IPS-NIHi11 (cell line): Measurements from ENCODE around the gene PARD3.
"Not testable (repeated sequence)": the region's sequence is repeated elsewhere in the genome, so short reads cannot be mapped to it uniquely, and the experiment has no call there.

Experiments used
- DNase-seq: peaks from one replicate; pipeline ENCODE4 v3.0.0; 2012; ENCODE audit warnings: mixed read lengths, low spot score

Gene PARD3

DNA sequence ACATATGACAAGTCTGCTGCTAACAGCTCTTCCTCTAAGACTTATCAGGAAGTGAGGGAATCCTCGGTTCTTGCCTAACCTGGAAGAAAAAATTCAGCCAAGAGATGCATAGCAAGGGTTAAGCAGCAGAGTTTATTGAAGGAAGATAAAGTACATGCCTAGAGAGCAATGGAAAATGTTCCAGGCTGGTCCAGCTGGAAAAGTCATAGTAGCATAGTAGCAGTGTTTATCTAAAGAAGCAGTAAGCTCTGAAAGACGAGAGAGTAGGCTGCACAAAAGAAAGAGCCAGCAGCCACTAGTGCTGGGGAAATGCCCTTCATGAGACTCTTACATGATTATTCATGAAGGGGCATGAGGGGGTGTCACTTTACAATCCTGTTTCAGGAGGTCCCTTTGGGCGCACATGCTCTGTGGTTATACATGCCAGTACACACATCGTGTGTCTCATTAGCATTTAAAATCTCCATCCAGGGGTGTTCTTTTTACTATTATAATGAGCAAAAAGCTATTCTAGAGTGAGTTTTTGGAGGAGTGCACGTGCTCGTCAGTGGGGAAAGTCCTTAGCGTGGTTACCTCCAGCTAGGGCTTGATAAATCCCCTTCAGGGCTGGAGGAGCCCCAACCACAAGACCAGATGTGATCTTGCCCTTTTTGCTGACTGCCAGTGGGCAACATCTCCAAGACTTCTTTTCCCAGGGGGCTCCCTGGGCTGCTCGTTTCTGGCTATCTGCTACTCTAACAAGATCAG, 716.1 kb downstream of the PARD3 start:
- no peak for DNase-seq

DNA sequence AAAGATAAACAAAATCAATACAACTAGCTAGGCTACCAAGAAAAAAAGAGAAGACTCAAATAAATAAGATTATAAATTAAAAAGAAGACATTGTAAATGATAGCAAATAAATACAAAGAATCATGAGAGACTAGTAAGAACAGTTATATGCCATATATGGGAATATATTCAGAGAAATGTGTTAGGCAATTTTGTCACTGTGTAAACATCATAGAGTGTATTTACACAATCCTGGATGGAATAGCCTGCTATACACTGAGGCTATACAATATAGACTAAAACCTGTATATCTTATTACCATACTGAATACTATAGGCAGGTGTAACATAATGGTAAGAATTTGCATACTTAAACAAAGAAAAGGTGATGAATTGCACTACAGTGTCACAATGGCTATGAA, 717.4 kb downstream of the PARD3 start:
- DNase-seq = no peak

DNA sequence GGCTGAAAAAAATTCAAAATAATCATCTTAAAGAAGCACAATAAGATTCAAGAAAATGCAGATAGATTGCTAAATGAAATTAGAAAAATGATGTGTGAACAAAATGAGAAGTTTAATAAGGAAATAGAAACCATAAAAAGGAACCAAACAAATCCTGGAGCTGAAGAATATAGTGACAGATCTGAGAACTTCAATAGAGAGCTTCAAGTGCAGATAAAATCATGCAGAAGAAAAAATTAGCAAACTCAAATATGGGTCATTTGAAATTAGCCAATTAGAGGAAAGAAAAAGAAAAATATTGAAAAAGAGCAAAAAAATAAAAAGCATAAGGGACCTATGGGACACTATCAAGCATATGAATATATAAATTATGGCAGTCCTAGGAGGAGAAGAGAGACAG, 720.1 kb downstream of the PARD3 start:
- no peak for DNase-seq

GRCh38 chr10:34094146-34094696, 720.9 kb downstream of the PARD3 start:
- DNase-seq = no peak

DNA sequence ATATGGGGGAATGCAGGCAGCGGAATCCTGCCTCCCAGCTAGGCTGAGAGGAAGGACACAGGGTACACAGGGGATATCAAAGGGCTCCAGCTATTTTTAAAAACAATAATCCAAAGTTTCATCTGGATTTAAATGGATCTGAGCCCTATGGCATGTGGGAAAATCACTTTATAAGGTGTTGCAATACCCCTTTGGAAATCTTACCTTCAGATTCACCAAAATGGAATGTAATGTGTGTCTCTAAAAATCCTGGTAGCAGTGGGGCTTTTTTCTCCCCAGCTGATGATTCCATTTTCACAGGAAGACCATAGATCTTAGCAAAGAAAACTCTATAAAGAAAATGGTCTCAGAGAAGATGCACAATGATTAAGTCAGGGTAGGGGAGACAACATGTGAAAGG, 722.2 kb downstream of the PARD3 start:
- DNase-seq = no peak

DNA sequence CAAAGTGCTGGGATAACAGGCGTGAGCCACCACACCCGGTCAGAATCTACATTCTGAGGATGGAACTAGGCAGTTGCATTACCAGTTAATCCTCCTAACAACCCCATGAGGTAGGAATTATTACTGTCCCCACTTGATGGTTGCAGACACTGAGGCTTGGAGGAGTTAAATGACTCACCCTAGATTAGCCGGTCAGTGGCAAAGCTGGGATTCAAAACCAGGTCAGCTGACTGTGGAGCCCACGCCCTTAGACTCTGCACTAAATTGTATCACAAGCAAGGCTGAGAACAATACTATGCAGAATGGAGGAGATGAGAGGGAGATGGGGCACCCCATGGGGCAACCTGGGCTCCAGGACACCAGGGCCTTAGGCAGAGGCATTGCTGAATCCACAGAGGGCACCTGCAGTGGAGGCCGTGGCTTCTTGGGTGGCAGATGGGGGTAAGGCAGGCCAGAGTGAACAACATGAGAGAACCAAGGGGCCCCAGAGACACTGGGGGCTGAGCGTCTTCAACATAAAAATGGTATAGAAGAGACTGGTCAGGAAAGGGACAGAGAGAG, 723.4 kb downstream of the PARD3 start:
- no peak for DNase-seq

DNA sequence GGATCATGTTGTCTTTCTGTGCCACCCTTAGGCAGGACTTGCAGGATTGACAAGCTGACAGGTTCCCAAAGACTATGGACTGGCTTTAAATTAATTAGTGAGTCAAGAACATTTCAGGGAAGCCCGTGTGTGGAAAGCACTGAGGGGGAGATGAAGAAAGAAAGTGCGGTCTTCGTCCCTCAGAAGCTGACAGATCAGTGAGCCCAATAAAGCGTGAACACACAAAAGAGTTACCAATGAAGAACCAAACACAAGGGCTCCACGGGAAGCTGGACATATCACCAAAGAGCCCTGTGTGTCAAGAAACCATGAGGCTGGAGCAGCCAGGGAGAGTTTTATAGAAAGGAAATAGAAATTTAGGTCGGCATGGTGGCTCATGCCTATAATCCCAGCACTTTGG, 725.8 kb downstream of the PARD3 start:
- no peak for DNase-seq

- no peak for DNase-seq
These were observed 726.8 kb downstream of the PARD3 start for GRCh38 chr10:34088208-34088794.

DNA sequence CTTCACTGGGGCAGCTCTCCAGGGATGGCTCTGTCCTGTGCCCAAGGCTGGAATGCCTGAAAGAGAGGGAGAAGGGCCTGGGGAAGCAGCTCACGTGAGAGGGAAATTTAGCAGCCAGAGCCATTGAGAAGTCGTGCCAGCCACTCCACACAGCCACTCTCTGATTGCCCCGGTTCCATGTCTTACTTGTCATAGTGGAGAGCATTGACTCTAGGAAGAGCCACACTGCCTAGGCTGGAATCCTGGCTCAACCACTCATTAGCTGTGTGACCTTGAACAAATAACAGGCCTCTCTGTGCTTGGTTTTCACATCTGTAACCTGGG, 728.0 kb downstream of the PARD3 start:
- DNase-seq = no peak

DNA sequence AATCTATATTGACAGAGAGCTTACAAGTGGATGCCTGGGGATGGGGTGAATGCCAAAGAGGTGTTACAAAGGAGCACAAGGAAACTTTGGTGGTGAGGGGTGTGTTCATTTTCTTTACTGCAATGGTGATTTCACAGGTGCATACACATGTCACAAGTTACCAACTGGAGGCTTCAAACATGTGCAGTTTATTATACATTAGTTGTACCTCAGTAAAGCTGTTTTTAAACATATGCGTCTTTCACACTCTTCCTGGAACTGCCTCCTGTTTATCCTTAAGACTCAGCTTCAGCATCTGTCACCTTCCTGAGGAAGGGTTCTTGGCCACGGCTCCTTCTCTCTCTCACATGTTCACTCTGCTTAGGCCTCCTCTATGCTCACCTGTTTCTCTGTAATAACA, 731.5 kb downstream of the PARD3 start:
- DNase-seq = no peak

DNA sequence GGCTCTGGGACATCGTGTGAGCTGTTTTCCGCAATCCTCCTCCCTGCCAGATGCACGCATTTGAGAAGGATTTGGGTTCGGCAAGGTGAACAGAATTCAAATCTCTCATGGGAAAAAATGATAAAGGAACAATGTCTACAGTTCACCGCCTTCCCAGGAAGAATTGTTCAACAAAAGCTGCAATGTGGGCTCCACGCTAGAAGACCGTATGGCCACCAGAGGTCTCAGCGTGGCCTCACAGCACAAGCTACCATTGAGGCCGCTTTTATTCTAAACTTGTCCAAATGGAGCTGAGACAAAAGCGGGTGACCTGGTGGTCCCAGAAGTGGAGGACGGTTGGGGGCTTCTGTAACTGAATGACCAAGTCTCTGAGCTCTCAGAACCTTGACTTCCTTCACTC, 733.1 kb downstream of the PARD3 start:
- no peak for DNase-seq

DNA sequence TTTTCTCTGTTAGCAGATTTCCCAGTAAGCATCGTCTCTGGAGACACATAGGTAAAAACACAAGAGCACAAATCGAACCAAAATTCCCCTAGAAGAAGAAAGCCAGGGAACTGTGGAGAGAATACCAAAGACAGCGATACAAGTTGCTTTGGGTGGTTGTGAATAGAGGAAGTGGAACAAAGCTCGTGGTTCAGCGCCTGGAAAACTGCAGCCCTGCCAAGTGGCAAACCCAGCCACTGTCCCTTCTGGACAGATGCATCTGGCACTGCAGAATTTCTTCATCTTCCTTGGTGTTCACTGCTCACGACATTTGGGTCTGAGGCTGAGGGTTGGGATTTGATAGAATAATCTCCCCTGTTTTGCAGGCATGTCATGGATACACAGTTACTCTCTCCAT, 733.8 kb downstream of the PARD3 start:
- DNase-seq = no peak

GRCh38 chr10:34080485-34081346, 734.4 kb downstream of the PARD3 start:
- DNase-seq = no peak

- DNase-seq = no peak
These were observed 735.2 kb downstream of the PARD3 start for GRCh38 chr10:34079702-34080484.

DNA sequence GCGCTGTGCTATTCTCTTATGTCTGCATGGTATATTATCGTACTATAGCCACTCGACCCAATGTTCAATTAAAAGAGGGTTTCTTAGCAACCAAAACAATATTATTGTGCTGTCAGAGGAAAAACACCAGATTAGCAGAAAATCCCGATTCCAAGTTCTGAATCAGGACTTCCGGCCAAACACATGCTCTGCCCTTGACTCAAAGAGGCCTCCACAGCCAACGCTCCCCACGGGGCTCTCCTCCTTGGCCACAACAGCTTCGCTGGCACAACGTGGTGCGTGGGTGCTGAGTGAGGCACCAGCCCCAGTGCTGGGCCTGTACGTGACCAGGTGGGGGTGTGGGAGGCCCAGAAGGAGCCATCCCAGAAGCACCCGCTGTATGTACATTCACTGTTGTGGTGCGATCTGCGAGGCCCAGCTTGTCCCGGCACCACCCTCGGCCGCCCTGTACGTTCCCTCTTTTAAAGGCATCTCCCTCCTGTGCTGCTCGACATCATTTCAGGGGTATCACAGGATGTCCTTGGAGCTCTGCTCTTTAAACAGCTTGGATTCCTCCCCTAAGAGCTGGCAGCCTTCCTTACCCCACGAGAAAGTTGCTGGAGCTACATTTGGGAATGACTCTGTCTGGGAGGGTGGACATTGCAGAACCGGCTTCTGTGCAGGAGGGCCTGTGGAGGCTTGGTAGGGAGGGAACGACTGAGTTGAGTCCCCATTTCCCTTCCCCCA, 736.2 kb downstream of the PARD3 start:
- DNase-seq = no peak

GRCh38 chr10:34078017-34078744, 736.9 kb downstream of the PARD3 start:
- DNase-seq = no peak

DNA sequence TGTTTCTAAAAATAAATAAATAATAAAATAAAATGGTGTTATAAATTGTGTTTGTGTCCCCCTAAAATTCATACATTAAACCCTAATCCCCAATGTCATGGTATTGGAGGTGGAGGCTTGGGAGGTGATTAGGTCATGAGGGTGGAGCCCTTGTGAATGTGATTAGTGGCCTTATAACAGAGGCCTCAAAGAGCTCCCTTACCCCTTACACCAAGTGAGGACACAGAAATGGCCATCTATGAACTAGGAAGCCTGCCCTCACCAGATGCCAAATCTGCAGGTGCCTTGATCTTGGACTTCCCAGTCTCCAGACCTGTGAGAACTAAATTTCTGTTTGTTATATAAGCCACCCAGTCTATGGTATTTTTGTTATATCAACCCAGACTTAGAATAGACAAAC, 738.7 kb downstream of the PARD3 start:
- DNase-seq = no peak

DNA sequence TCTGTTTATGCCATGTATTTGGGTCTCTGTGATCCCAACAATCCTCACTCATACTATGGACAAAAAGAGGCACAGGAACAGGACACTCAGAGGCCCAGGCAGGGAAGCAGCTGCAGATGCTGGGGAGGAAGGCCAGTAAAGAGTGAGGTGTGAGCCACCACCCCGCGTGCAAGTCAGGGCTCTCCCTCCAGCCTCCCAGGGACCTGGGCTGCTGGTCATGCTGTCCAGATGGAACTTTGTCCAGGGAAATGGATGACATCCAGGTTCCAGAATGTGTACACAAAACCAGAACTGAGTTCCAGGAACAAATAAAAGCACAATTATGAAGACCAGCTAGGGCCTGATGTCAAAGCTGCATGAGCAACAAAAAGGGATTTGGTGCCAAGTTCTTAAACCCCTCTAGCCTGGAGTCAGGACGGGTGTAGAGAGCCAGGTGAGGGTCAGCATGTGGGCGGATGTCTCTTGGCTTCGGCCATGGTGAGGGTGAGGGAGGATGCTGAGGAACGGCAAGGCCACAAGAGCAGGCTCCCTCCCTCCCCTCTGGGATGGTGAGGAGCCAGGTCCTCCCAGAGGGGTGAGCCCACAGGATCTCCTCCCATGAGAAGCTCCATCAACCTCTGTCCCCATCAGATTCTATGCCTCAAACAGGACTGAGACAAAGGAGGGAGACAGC, 739.7 kb downstream of the PARD3 start:
- DNase-seq = no peak

DNA sequence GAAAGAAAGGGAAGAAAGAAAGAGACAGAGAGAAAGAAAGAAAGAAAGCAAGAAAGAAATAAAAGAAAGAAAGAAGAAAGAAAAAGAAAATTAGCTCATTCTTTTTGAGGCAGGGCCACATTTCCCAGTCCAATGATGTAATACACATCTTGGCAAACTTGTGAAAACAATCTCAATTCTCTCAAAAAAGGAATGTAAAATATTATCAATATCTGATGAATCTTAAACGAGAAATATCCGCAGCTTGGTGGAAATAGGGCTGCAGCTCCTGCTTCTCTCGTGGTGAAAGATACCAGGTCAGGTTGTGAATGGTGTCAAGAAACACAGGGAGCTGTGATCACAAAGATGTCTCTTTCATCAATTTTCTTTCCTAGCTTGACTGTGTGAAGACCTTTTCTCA, 741.0 kb downstream of the PARD3 start:
- no peak for DNase-seq

- not testable (repeated sequence) for DNase-seq
These were observed 747.4 kb downstream of the PARD3 start for GRCh38 chr10:34067741-34068140.
